GM18505 (cell line): Measurements from ENCODE around the gene VENTX.

Experiments used
- ATAC-seq: cut with Tn5 transposase; IDR thresholded peaks from one replicate; pipeline ENCODE4 v1.9.1; 2021; ENCODE audit not compliant: unreplicated experiment
- POLR2A ChIP-seq: IDR thresholded peaks from 4 replicates; pipeline ENCODE4 v1.6.1; 2011; ENCODE audit warnings: borderline replicate concordance; ENCODE audit not compliant: insufficient read depth, insufficient read length; ENCODE audit errors: extremely low read depth

Gene VENTX

GRCh38 chr10:133198621-133199487 lies 38.8 kb upstream of the VENTX start:
- no peak for TF ChIP-seq POLR2A
- ATAC-seq, result no peak

DNA sequence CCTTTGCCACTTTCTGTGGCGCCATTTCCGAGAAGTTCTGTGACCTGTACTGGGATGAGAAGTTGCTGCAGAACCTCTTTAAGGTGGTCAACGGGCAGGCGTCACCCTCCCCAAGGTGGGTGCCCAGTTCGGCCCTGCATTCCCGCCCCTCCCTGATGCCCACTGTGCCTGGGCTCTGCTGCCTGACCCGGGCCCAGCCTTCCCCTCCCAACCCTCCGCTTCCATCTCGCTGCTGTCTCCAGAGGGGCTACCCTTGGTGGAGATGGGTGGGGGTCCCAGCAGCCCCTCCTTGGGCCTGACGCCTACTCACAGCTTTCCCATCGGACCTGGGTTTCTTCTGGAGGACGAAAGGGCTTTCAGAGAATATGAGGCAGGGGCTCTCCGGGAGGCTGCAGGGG lies 38.2 kb upstream of the VENTX start:
- no peak for ATAC-seq
- TF ChIP-seq POLR2A, result no peak

DNA sequence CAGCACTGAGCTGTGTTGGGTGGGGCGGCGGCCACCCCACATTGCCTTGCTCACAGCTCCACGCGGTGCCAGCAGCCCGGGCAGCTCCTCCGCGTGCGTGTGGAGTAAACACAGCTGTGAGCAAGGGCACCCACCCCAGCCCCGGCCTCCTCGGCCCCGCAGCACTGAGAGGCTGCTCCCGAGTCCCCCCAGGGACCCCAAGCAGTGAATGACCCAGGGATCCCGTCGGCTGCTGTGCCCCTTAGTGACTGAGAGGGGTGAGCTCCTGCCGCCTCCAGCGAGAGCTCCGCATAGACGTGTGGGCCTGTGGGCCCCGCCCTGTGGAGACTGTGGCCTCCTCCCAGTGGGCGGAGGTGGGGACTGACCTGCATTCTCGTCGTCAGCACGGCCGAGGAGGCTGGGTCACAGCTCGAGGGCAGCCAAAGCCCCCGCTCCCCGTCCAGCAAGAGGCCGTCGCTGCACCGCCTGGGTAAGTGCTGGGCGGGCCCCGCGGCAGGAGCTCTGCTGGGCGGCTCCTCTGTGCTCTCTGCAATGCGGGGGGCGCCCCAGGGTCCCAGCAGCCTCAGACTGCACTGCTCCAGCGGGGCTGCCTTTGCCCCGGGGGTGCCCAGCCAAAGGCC lies 37.6 kb upstream of the VENTX start:
- no peak for TF ChIP-seq POLR2A

DNA sequence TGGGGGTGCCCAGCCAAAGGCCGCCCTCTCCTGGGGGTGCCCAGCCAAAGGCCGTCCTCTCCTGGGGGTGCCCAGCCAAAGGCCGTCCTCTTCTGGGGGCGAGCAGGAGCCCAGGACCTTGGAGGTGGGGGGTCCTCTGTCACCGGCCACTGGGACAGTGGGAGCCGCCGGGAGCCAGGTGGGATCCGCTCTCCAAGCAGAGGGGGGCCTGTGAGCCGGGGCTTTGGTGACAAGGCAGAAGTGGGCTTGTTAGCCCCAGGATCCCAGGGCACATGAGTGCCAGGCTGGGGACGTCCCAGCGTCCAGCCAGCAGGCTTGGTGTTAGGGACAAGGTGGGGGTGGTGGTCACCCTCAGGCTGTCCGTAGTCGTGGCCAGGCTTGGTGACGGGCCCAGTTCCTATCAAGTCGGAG lies 37.0 kb upstream of the VENTX start:
- ATAC-seq, result no peak
- no peak for TF ChIP-seq POLR2A

More for the DNA sequence above, 37.6 kb upstream of the VENTX start:
- ATAC-seq, result no peak

GRCh38 chr10:133201151-133201947 lies 36.3 kb upstream of the VENTX start:
- no peak for TF ChIP-seq POLR2A
- no peak for ATAC-seq

GRCh38 chr10:133201948-133202725 lies 35.5 kb upstream of the VENTX start:
- no peak for ATAC-seq
- no peak for TF ChIP-seq POLR2A

- ATAC-seq, result no peak
These were observed 34.6 kb upstream of the VENTX start for GRCh38 chr10:133202778-133203651.

DNA sequence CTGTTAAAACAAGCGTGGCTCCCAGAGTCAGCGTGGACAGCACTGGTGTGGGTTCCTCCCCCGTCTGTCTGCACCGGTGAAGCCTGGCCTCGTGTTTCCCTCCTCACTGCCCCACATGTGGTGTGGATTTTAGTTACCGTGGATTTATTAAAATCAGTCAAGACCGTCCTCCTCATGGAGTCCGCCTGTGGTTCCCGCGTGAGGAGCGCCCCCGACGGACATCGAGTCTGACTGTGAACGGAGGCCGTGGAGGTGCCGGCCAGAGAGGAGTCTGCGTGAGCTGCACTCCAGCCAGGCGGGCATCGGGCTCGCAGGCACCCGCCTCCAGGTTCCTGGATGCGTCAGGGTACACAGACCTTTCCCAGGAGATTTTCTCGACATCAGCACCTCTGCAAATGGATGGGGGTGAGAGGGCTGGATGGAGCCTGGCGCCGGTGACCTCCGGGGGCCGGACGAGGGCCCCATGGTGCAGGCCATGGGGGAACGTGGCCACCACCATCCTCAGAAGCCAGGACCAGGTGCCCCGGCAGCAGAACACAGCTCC lies 33.9 kb upstream of the VENTX start:
- TF ChIP-seq POLR2A, result no peak
- no peak for ATAC-seq

More at GRCh38 chr10:133202778-133203651, 34.6 kb upstream of the VENTX start:
- no peak for TF ChIP-seq POLR2A

DNA sequence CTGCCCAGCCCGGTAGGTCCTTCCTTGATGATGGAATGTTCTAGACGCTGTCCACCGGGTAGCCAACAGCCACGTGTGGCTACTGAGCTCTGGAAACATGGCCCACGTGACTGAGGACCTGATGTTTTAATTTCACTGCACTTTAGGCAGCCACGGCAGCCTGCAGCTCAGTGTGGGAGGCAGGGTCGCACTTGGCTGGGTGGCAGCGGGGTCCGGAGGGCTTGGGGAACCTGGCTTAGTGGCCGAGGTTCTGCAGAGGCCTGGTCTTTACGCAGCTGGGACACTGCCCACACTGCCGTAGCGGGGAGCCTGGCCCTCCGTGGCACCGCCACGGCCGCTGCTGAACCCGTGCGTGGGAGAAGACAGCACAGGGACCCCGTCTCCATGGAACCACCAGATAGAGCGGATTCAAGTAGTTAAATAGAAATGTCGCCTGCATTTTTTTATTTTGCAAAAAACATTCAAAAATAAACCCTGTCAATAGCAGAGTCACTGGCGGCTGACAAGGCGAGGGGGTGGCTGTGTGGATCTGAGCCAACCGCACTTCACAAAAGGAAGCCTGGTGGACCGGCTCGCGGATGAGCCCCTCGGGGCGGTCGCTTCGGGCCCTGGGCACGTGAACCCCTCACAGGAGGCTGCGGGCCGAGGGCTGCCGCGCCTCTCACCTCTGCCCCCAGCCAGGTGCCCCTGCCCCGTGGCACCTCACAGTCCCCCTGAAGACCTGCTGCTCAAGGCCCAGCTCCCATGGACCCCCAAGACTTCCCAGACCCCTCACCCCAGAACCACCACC lies 33.2 kb upstream of the VENTX start:
- no peak for TF ChIP-seq POLR2A
- no peak for ATAC-seq

DNA sequence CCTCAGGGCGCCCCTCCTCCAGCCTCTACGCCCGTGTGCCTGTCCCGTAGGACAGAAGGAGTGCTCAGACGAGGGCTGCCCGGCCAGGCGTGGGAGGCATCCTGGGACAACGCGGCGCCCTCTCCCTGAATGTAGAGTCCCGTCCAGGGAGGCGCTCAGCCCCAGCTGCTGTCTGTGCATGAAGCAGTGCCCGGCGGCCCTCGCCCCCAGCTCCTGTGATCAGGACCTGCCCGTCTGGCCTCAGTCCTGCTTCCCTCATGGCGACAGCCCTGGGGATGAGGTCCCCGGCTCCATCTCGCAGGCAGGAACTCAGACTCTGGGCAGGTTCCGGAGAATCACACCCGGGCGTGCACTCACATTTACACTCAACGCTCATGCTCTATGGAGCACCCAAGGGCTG lies 32.5 kb upstream of the VENTX start:
- ATAC-seq, result no peak
- no peak for TF ChIP-seq POLR2A

- TF ChIP-seq POLR2A, result no peak
- ATAC-seq, result no peak
These were observed 31.2 kb upstream of the VENTX start for GRCh38 chr10:133206356-133207040.

- no peak for TF ChIP-seq POLR2A
- no peak for ATAC-seq
These were observed 30.5 kb upstream of the VENTX start for GRCh38 chr10:133207041-133207600.
